OCI-LY1 (cell line): ENCODE measurements around the gene F9.

Experiments used
- H2AFZ ChIP-seq: fragments of 200-600 bp; sonication (generic), shearing (Covaris generic); 2 replicates; pipeline ENCODE4 v1.6.0; 2014; ENCODE audit warnings: antibody characterized with exemption, mild to moderate bottlenecking, low read length
- H3F3A ChIP-seq: fragments of 200-600 bp; sonication (generic), shearing (Covaris generic); 2 replicates; pipeline ENCODE4 v1.6.0; 2014; ENCODE audit warnings: mild to moderate bottlenecking, antibody characterized with exemption, low read length, moderate library complexity; ENCODE audit not compliant: insufficient read depth
- H3K27ac ChIP-seq: fragments of 200-600 bp; sonication (generic); 2 replicates; pipeline ENCODE4 v1.5.1; 2014; ENCODE audit warnings: low read length, mixed run types, mild to moderate bottlenecking, low read depth; ENCODE audit not compliant: poor library complexity, severe bottlenecking
- H3K27me3 ChIP-seq: fragments of 200-600 bp; sonication (generic); 2 replicates; pipeline ENCODE4 v1.6.0; 2014; ENCODE audit warnings: antibody characterized with exemption, mild to moderate bottlenecking, low read length, moderate library complexity; ENCODE audit not compliant: insufficient read depth
- H3K36me3 ChIP-seq: fragments of 200-600 bp; sonication (generic); 2 replicates; pipeline ENCODE4 v1.6.1; 2014; ENCODE audit warnings: mild to moderate bottlenecking, antibody characterized with exemption, low read length, moderate library complexity, mixed read lengths; ENCODE audit not compliant: insufficient read depth
- H3K4me1 ChIP-seq: fragments of 200-600 bp; sonication (generic); 2 replicates; pipeline ENCODE4 v1.5.1; 2014; ENCODE audit warnings: mild to moderate bottlenecking, low read length, moderate library complexity; ENCODE audit not compliant: insufficient read depth, severe bottlenecking
- H3K4me2 ChIP-seq: fragments of 200-600 bp; sonication (generic), shearing (Covaris generic); 2 replicates; pipeline ENCODE4 v1.6.1; 2014; ENCODE audit warnings: low read length
- H3K4me3 ChIP-seq: fragments of 200-600 bp; sonication (generic); 2 replicates; pipeline ENCODE4 v1.5.1; 2014; ENCODE audit warnings: low read length, low read depth, mild to moderate bottlenecking, mixed read lengths; ENCODE audit not compliant: poor library complexity, severe bottlenecking
- H3K79me2 ChIP-seq: fragments of 200-600 bp; shearing (Covaris generic); 2 replicates; pipeline ENCODE4 v1.6.1; 2016; ENCODE audit warnings: mixed run types, low read length, mixed read lengths; ENCODE audit not compliant: insufficient read depth
- H3K9ac ChIP-seq: fragments of 200-600 bp; sonication (generic), shearing (Covaris generic); 2 replicates; pipeline ENCODE4 v1.6.1; 2014; ENCODE audit warnings: mild to moderate bottlenecking, low read length, mixed read lengths
- H3K9me2 ChIP-seq: fragments of 200-600 bp; sonication (generic), shearing (Covaris generic); 2 replicates; pipeline ENCODE4 v1.6.1; 2014; ENCODE audit warnings: low read depth, mild to moderate bottlenecking, low read length, mixed read lengths
- H3K9me3 ChIP-seq: fragments of 200-600 bp; shearing (Covaris generic); 2 replicates; pipeline ENCODE4 v1.6.1; 2014; ENCODE audit warnings: low read length, mixed read lengths
- H4K20me1 ChIP-seq: fragments of 200-600 bp; sonication (generic), shearing (Covaris generic); 2 replicates; pipeline ENCODE4 v1.6.0; 2016; ENCODE audit warnings: mild to moderate bottlenecking, low read length; ENCODE audit not compliant: insufficient read depth
- CTCF ChIP-seq: fragments of 200-600 bp; sonication (generic), shearing (Covaris generic); IDR thresholded peaks from 2 replicates; pipeline ENCODE4 v1.5.1; 2017; ENCODE audit warnings: mild to moderate bottlenecking, antibody characterized with exemption, low read length, moderate library complexity, mixed read lengths
- EZH2 ChIP-seq: fragments of 200-600 bp; sonication (generic), shearing (Covaris generic); IDR thresholded peaks from 2 replicates; pipeline ENCODE4 v1.8.0; 2017; ENCODE audit warnings: borderline replicate concordance, mixed run types, mild to moderate bottlenecking, antibody characterized with exemption, low read length, moderate library complexity, mixed read lengths

Gene F9

GRCh38 chrX:139495324-139495723, 35.2 kb upstream of the F9 start:
- Histone ChIP-seq H3K27ac (no peak overlapping the region), H3K27me3 (no peaks in the 10 kb centered on the region), H3K4me1 (no peaks in the 10 kb centered on the region), H2AFZ (no peak overlapping the region), H3K36me3 (no peaks in the 10 kb centered on the region), H3K4me2 (no peak overlapping the region), H3K9me2 (no peaks in the 10 kb centered on the region), H3F3A (no peaks in the 10 kb centered on the region), H3K9ac (no peak overlapping the region), H3K4me3 (no peak overlapping the region), H3K9me3 (no peaks in the 10 kb centered on the region), H4K20me1 (no peaks in the 10 kb centered on the region), H3K79me2 (no peaks in the 10 kb centered on the region)
- no peak for TF ChIP-seq EZH2
- TF ChIP-seq CTCF = no peak

DNA sequence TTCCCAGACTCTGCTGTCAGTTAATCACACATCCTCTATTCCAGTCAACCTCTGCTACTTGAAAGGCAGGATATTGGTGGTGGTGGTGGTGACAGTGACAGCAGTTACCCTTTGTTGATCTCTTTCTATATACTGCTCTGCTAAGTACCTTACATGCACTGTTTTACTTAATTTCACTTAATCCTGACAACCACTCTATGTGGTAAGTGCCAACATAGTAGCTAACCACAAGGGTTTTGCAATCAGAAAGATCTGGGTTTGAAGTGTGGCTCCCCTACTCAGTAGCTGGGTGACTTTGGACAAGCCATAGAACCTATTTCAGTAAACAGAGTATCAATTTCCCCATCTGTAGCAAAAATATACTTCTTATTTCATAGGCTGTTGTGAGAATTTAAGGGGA, 24.2 kb upstream of the F9 start:
- Histone ChIP-seq H4K20me1 (no peaks in the 10 kb centered on the region), H3F3A (no peaks in the 10 kb centered on the region), H3K9ac (no peak overlapping the region), H3K4me3 (no peak overlapping the region), H2AFZ (no peak overlapping the region), H3K9me2 (no peaks in the 10 kb centered on the region), H3K79me2 (no peaks in the 10 kb centered on the region), H3K27ac (no peak overlapping the region), H3K27me3 (no peaks in the 10 kb centered on the region), H3K4me1 (no peaks in the 10 kb centered on the region), H3K4me2 (no peak overlapping the region), H3K9me3 (no peaks in the 10 kb centered on the region), H3K36me3 (no peaks in the 10 kb centered on the region)
- TF ChIP-seq CTCF (no peak), EZH2 (no peak)

GRCh38 chrX:139508099-139508498, 22.4 kb upstream of the F9 start:
- H3K27me3 ChIP-seq = no peaks in the 10 kb centered on the region
- H3K9ac ChIP-seq = no peak overlapping the region
- TF ChIP-seq CTCF = no peak
- no peak for TF ChIP-seq EZH2
- H3K36me3 ChIP-seq = no peaks in the 10 kb centered on the region
- no peaks in the 10 kb centered on the region for H3K9me2 ChIP-seq
- H3K4me3 ChIP-seq = no peak overlapping the region
- H3K27ac ChIP-seq = no peak overlapping the region
- no peaks in the 10 kb centered on the region for H3K9me3 ChIP-seq
- no peaks in the 10 kb centered on the region for H4K20me1 ChIP-seq
- no peaks in the 10 kb centered on the region for H3F3A ChIP-seq
- H3K4me1 ChIP-seq = no peaks in the 10 kb centered on the region
- no peak overlapping the region for H3K4me2 ChIP-seq
- no peak overlapping the region for H2AFZ ChIP-seq
- H3K79me2 ChIP-seq = no peaks in the 10 kb centered on the region
